ENCODE results near the gene SYT14. TPM values are rescaled to one million over a fixed set of nuclear protein-coding genes. Genes with fewer than 3 reads are reported as not detected.

SYT14 gene
- total and polyA plus RNA-seq, 2 of the 4 experiments (the other 2 are of a cell fraction) = 0.14 to 1.3 TPM

- WGBS, 2 experiments (ENCODE audit: extremely low coverage in 2 of 2, insufficient read length in 1 of 2) = no CpG with 5 or more reads among the region's 2 CpGs
These were observed 72.1 kb downstream of the SYT14 start for GRCh38 chr1:210010161-210010560.

More at GRCh38 chr1:210010161-210010560, 72.1 kb downstream of the SYT14 start:
- Histone ChIP-seq H3K4me1 (ENCODE audit: control insufficient read depth, insufficient read depth, low read length) (no peaks in the 10 kb centered on the region), H4K8ac (ENCODE audit: low read depth in 2 of 2, low read length in 2 of 2) (no peak overlapping the region), H3K9ac (ENCODE audit: low read depth, low read length) (no peak overlapping the region), H3K79me1 (ENCODE audit: low read depth in 1 of 2, low read length in 2 of 2) (no peaks in the 10 kb centered on the region), H2BK20ac (ENCODE audit: low read depth, low read length) (no peak overlapping the region), H3K4me3 (ENCODE audit: insufficient read depth, low read depth, low read length) (no peak overlapping the region), H3K4me2 (ENCODE audit: low read depth, low read length) (no peak overlapping the region), H3K23ac (ENCODE audit: low read depth, low read length) (no peak overlapping the region), H3K36me3 (ENCODE audit: control insufficient read depth, insufficient read depth, low read length) (no peaks in the 10 kb centered on the region), H3K14ac (replicated peaks; ENCODE audit: low read depth, low read length) (no peak overlapping the region), H2BK15ac (ENCODE audit: low read depth, low read length) (no peak overlapping the region), H3K9me1 (ENCODE audit: insufficient read depth, low read length) (no peaks in the 10 kb centered on the region), H2AK9ac (replicated peaks; ENCODE audit: low read depth, low read length, poor library complexity) (no peak overlapping the region), H3K27ac (ENCODE audit: insufficient read depth, low read length) (no peak overlapping the region), H4K5ac (ENCODE audit: low read depth, low read length) (no peak overlapping the region), H4K20me1 (ENCODE audit: insufficient read depth, low read length) (no peaks in the 10 kb centered on the region), H3K27me3 (ENCODE audit: control insufficient read depth, insufficient read depth, low read length) (no peaks in the 10 kb centered on the region), H3K4ac (ENCODE audit: low read depth, low read length) (no peak overlapping the region), H4K91ac (ENCODE audit: insufficient read depth, low read depth, low read length) (no peak overlapping the region), H3K56ac (ENCODE audit: extremely low read depth, insufficient read depth, low read length) (no peak overlapping the region), H2BK5ac (ENCODE audit: low read depth, low read length, poor library complexity, severe bottlenecking) (no peak overlapping the region), H3K18ac (ENCODE audit: low read depth, low read length) (no peak overlapping the region), H2AK5ac (ENCODE audit: low read depth, low read length) (no peak overlapping the region), H2AFZ (replicated peaks; ENCODE audit: low read length, poor library complexity) (no peak overlapping the region), H2BK120ac (ENCODE audit: low read depth, low read length) (no peak overlapping the region), H3K9me3 (ENCODE audit: control insufficient read depth, insufficient read depth, low read length) (no peaks in the 10 kb centered on the region)
- TF ChIP-seq CHD1 (IDR thresholded peaks at IDR 0.05; ENCODE audit: low read depth, low read length) (no peak), SMC3 (IDR thresholded peaks at IDR 0.05; ENCODE audit: low read depth, low read length) (no peak), POLR2A (IDR thresholded peaks at IDR 0.05; ENCODE audit: low read depth, low read length) (no peak), CTCF (conservative IDR thresholded peaks at IDR 0.05; ENCODE audit: low read depth, low read length) (no peak), CEBPB (IDR thresholded peaks at IDR 0.05; ENCODE audit: low read depth, low read length) (no peak), FOS (IDR thresholded peaks at IDR 0.05; ENCODE audit: low read depth, low read length) (no peak), MXI1 (IDR thresholded peaks at IDR 0.05; ENCODE audit: borderline replicate concordance, low read depth, low read length) (no peak), RAD21 (IDR thresholded peaks at IDR 0.05; ENCODE audit: low read length) (no peak), RCOR1 (IDR thresholded peaks at IDR 0.05; ENCODE audit: insufficient replicate concordance, low read length) (no peak), NFE2L2 (IDR thresholded peaks at IDR 0.05; ENCODE audit: low read depth, low read length) (no peak), USF2 (IDR thresholded peaks at IDR 0.05; ENCODE audit: low read depth, low read length) (no peak), MAZ (IDR thresholded peaks at IDR 0.05; ENCODE audit: borderline replicate concordance, low read depth, low read length) (no peak)
- TF ChIP-seq, protein P1, sequence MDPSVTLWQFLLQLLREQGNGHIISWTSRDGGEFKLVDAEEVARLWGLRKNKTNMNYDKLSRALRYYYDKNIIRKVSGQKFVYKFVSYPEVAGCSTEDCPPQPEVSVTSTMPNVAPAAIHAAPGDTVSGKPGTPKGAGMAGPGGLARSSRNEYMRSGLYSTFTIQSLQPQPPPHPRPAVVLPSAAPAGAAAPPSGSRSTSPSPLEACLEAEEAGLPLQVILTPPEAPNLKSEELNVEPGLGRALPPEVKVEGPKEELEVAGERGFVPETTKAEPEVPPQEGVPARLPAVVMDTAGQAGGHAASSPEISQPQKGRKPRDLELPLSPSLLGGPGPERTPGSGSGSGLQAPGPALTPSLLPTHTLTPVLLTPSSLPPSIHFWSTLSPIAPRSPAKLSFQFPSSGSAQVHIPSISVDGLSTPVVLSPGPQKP (IDR thresholded peaks at IDR 0.05; ENCODE audit: borderline replicate concordance, low read depth, low read length) = no peak
- DNase-seq (no peak), ATAC-seq (ENCODE audit: low read depth) (no peak)
- dilution Hi-C loops (cut with HindIII; ENCODE audit: low sequenced_read_pairs, unreplicated experiment) (no loop called here), in situ Hi-C loops (cut with MboI; ENCODE audit: low sequenced_read_pairs) (no loop called here), intact Hi-C loops (cut with micrococcal nuclease) (no loop called here)
- no TSS peak for BruUV-seq (replicated peaks)
- ChIA-PET POLR2A (ENCODE audit: unreplicated experiment) (no interaction called here), CTCF (no interaction called here)
